Sigmoid colon (tissue), 7 donors: Measurements from ENCODE around the gene KRTAP4-6. TPM values are rescaled to one million over a fixed set of nuclear protein-coding genes. Genes with fewer than 3 reads are reported as not detected.
"Not testable (repeated sequence)": the region's sequence is repeated elsewhere in the genome, so short reads cannot be mapped to it uniquely, and the experiment has no call there.

Source experiments
- DNase-seq: peaks from one replicate; pipeline ENCODE4 v3.0.0-alpha.2; 2019
- H3K27ac ChIP-seq, 4 donors: fragments of 200-600 bp; sonication (generic); one replicate each; pipeline ENCODE4 v1.5.1; 2016 to 2019; ENCODE audit warnings: mild to moderate bottlenecking in 1 of 4
- H3K27me3 ChIP-seq, 3 donors: fragments of 200-600 bp; sonication (generic); one replicate each; pipeline ENCODE4 v1.5.1; 2019; ENCODE audit warnings: mild to moderate bottlenecking in 1 of 3
- H3K36me3 ChIP-seq, 4 donors: fragments of 200-600 bp; sonication (generic); one replicate each; pipeline ENCODE4 v1.5.1; 2016 to 2019
- H3K4me1 ChIP-seq, 4 donors: fragments of 200-600 bp; sonication (generic); one replicate each; pipeline ENCODE4 v1.5.1; 2017 to 2019
- H3K4me3 ChIP-seq, 4 donors: fragments of 200-600 bp; sonication (generic); one replicate each; pipeline ENCODE4 v1.5.1; 2017 to 2019; ENCODE audit warnings: mild to moderate bottlenecking in 2 of 4, moderate library complexity in 1 of 4
- H3K9me3 ChIP-seq, 4 donors: fragments of 200-600 bp in 3 of 4; sonication (generic) in 3 of 4; one replicate each; pipeline versions ENCODE4 v1.5.1 to v1.6.1; 2013 to 2019
- EP300 ChIP-seq, 4 donors: sonication (generic); formaldehyde crosslinking; IDR thresholded peaks; one replicate each; pipeline ENCODE4 v1.6.1; 2017; ENCODE audit warnings: antibody characterized with exemption in 4 of 4
- POLR2A ChIP-seq, 2 donors: fragments of 450-650 bp; IDR thresholded peaks; one replicate each; pipeline ENCODE4 v1.6.1; 2016; ENCODE audit warnings: antibody characterized with exemption in 2 of 2, mild to moderate bottlenecking in 2 of 2, moderate library complexity in 2 of 2
- POLR2AphosphoS5 ChIP-seq, 4 donors: sonication (generic); formaldehyde crosslinking; IDR thresholded peaks; one replicate each; pipeline ENCODE4 v1.6.1; 2017; ENCODE audit warnings: antibody characterized with exemption in 4 of 4
- WGBS, 2 donors: extraction: QIAGEN DNeasy Blood & Tissue Kit; methylation state at CpG; one replicate each; pipeline ENCODE4 v1.1.7; 2013; 5-methylcytosine and 5-hydroxymethylcytosine counted together
- intact Hi-C: fragments of 100-400 bp; cut with DNase I; formaldehyde crosslinking; loops from one replicate; pipeline ENCODE4 v1.15.1; 2023
- polyA plus RNA-seq, 3 donors: library from polyadenylated mRNA; stranded (reverse); fragments of 200-250 nt; gene quantifications; one replicate each; pipeline ENCODE4 v1.2.3, GENCODE V29; 2013
- total RNA-seq, 4 donors: library from RNA; depleted of rRNA; stranded (reverse); fragments of >200 nt; gene quantifications; one replicate each; pipeline ENCODE4 v1.1.0, GENCODE V29; 2016
- TF ChIP-seq, protein P1 (sequence below), 4 experiments: fragments of 450-650 bp in 3 of 4; fragments of 200-600 bp in 1 of 4; IDR thresholded peaks; one replicate each; pipeline ENCODE4 v1.5.1; 2016 to 2019; ENCODE audit warnings: antibody characterized with exemption in 4 of 4, mild to moderate bottlenecking in 3 of 4, moderate library complexity in 2 of 4
- donor health status: healthy with polysubstance abuse.
- donor health status: Bipolar disorder and iron deficiency.
- donor health status: healthy.

Gene KRTAP4-6
- total and polyA plus RNA-seq, 7 donors, result not detected

DNA sequence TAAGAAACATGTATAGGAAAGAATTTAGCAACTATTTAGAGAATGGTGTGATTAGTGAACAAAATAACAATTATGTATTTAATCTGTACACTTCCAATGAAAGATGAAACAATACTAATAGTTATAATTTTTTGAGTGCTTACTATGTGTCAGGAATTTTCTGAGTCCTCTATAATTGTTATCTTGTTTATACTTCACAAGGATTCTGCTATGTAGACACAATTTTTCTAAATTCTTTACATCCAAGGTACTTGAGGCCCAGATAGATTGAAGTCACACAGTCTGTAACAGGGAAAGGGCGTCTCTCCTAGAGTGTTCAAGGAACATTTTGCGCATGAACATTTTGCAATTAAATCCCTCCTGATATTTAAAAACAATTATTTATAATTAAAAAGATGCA, 15.3 kb downstream of the KRTAP4-6 start:
- TF ChIP-seq POLR2A (IDR thresholded peaks at IDR 0.05) (no peak), EP300 (IDR thresholded peaks at IDR 0.05) (no peak), POLR2AphosphoS5 (IDR thresholded peaks at IDR 0.05) (no peak)
- TF ChIP-seq, protein P1, sequence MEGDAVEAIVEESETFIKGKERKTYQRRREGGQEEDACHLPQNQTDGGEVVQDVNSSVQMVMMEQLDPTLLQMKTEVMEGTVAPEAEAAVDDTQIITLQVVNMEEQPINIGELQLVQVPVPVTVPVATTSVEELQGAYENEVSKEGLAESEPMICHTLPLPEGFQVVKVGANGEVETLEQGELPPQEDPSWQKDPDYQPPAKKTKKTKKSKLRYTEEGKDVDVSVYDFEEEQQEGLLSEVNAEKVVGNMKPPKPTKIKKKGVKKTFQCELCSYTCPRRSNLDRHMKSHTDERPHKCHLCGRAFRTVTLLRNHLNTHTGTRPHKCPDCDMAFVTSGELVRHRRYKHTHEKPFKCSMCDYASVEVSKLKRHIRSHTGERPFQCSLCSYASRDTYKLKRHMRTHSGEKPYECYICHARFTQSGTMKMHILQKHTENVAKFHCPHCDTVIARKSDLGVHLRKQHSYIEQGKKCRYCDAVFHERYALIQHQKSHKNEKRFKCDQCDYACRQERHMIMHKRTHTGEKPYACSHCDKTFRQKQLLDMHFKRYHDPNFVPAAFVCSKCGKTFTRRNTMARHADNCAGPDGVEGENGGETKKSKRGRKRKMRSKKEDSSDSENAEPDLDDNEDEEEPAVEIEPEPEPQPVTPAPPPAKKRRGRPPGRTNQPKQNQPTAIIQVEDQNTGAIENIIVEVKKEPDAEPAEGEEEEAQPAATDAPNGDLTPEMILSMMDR (IDR thresholded peaks at IDR 0.05), result no peak
- no peak overlapping the region for H3K27ac ChIP-seq
- WGBS, 2 donors, result 96% methylated on average over 2 of the region's 2 CpGs
- H3K9me3 ChIP-seq, result no peaks in the 10 kb centered on the region
- DNase-seq, result no peak
- no peaks in the 10 kb centered on the region for H3K4me1 ChIP-seq
- peaks cover 0 to 8% (median 0%) of the 10 kb centered on the region in 3 donors for H3K27me3 ChIP-seq
- no peaks in the 10 kb centered on the region for H3K36me3 ChIP-seq
- H3K4me3 ChIP-seq, result no peak overlapping the region
- intact Hi-C loops, result no loop called here

DNA sequence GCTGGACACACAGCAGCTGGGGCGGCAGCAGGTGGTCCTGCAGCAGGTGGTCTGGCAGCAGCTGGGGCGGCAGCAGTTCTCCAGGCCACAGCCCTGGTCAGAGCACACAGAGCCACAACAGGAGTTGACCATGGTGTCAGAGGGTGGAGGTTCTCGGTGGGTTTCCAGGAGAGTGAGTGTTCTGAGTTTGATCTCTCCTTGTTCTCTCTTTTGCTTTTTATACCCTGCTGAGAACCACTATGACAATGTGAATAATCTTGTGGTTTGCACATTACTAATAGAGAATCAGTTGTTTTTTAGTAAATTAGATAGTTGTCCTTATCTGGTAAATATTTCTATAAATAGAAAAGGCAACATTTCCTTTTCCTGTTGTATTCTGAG, 16.4 kb downstream of the KRTAP4-6 start, which contains the start of gene KRTAP4-12:
TSS of gene KRTAP4-12 (minus strand) at position 192 of the 381 bp plus-strand sequence. CDS start at position 132, 60 bp downstream.
- DNase-seq, intact Hi-C loops, H3K4me3 ChIP-seq, H3K9me3 ChIP-seq, H3K36me3 ChIP-seq, H3K27me3 ChIP-seq, H3K27ac ChIP-seq, H3K4me1 ChIP-seq: not testable (repeated sequence)
- WGBS, 2 donors, result 72 to 82% methylated on average over 3 of the region's 3 CpGs

DNA sequence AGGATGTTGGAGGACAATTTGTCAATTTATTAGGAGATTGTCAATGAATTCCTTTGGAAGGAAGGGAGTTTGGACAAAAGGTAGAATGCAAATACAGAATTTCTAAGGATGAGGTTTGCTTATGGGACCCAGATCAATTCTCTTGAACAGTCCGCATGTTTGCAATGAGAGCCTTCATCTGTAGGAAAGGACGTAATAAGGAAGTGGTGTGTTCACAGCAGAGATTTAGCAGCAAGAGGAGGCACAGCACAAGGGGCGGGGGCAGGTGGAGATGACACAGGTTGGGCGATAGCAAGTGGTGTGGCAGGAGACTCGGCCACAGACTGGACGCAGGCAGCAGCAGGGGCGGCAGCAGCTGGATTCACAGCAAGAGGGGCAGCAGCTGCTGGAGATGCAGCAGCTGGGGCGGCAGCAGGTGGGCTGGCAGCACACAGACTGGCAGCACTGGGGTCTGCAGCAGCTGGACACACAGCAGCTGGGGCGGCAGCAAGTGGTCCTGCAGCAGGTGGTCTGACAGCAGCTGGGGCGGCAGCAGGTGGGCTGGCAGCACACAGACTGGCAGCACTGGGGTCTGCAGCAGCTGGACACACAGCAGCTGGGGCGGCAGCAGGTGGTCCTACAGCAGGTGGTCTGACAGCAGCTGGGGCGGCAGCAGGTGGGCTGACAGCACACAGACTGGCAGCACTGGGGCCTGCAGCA, 16.9 kb downstream of the KRTAP4-6 start:
- H3K27ac ChIP-seq, H3K4me3 ChIP-seq, intact Hi-C loops, H3K27me3 ChIP-seq, DNase-seq, H3K36me3 ChIP-seq, H3K9me3 ChIP-seq, H3K4me1 ChIP-seq: not testable (repeated sequence)
- WGBS, 2 donors, result 76 to 77% methylated on average over 12 of the region's 12 CpGs

DNA sequence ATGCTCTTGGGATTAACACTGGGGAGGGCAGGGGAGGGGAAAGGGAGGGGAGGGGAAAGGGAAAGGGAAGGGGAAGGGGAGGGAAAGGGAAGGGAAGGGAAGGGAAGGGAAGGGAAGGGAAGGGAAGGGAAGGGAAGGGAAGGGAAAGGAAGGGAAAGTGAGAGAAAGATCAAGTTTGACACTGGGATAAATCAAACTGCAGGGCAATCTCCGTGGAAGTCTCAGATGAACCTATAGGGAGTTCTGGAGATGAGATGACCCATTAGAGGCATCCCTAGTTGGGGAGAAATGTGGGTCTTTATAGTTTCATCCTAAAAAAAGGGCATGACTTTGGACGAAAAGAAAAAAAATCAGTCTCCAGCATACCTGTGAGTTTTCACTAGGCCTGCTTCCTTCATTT, 18.6 kb downstream of the KRTAP4-6 start:
- no peak for DNase-seq
- no peaks in the 10 kb centered on the region for H3K9me3 ChIP-seq
- H3K27me3 ChIP-seq, result peaks cover 0 to 8% (median 0%) of the 10 kb centered on the region in 3 donors
- 91 to 96% methylated on average over 2 of the region's 2 CpGs for WGBS, 2 donors
- H3K4me3 ChIP-seq, result no peak overlapping the region
- H3K4me1 ChIP-seq, result no peaks in the 10 kb centered on the region
- H3K27ac ChIP-seq, result no peak overlapping the region
- no peak for TF ChIP-seq POLR2A (IDR thresholded peaks at IDR 0.05)
- no peak for TF ChIP-seq EP300 (IDR thresholded peaks at IDR 0.05)
- TF ChIP-seq POLR2AphosphoS5 (IDR thresholded peaks at IDR 0.05), result no peak
- TF ChIP-seq, protein P1 (IDR thresholded peaks at IDR 0.05), result no peak
- intact Hi-C loops, result no loop called here
- no peaks in the 10 kb centered on the region for H3K36me3 ChIP-seq

DNA sequence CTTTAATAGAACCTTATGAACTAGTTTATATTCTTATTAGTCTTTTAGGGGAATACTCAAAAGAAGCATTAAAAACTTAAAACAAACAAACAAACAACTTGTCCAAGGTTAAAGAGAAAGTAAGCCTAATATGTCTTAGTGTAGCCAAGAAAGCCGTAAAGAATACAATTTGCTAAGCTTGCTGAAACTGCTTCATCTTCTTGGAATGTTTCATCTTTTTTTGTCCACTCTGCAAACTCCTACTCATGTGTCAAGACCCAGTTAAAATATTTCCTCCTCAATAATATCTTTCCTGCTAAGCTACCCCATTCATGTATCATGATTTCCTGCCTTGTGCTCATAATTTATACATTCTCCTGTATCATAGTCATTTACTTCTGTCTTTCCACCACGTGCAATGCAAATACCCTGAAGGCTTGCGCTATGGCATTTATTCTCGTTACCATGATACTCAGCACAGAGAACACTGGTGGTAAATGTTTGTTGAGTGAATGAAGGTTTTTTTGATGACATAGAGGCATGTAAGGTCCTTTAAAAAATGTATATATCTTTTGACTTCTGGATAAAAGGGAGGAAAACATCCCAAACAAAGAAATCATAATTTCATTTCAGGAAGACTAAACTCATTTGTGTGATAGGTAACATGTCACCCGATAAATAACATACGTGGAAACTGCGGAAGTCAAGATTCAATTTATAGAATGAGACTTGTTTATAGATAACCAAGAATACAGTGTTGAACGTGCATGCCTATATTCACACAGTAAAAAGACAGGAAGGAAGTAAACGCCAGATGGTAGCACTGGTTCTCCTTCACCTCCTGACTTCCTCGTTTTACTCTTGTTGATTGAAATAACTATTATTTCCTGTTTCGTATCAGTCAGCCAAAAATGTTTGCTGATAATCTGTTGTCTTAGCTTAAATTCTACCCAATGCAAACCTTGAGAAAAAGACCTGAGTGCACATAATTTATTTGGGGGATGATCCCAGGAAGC, 20.4 kb downstream of the KRTAP4-6 start:
- DNase-seq, H3K4me3 ChIP-seq, H3K9me3 ChIP-seq, H3K4me1 ChIP-seq, H3K27ac ChIP-seq, H3K36me3 ChIP-seq, intact Hi-C loops, H3K27me3 ChIP-seq: not testable (repeated sequence)
- 42 to 68% methylated on average over 11 of the region's 11 CpGs for WGBS, 2 donors

DNA sequence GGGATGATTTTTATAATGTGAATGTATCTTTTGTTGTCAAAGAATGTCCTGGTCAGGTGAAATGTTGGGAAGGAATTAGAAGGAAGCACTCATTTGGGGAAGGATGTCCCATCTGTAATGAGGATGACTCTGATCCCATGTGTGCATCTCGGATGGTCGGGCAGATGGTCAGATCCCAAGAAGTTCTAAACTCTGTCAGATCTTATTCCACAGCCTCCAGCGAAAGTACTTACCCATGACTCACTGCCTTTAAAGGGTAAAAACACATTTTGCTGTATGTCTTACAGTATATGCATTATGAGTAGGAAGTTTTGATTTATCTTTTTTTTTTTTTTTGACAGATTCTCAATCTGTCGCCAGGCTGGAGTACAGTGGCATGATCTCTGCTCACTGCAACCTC, 21.6 kb downstream of the KRTAP4-6 start:
- TF ChIP-seq, protein P1 (IDR thresholded peaks at IDR 0.05), result no peak
- no peak for TF ChIP-seq POLR2A (IDR thresholded peaks at IDR 0.05)
- no peak for TF ChIP-seq POLR2AphosphoS5 (IDR thresholded peaks at IDR 0.05)
- TF ChIP-seq EP300 (IDR thresholded peaks at IDR 0.05), result no peak
- intact Hi-C loops, result no loop called here
- Histone ChIP-seq H3K4me3 (no peak overlapping the region), H3K27ac (no peak overlapping the region), H3K9me3 (no peaks in the 10 kb centered on the region), H3K36me3 (no peaks in the 10 kb centered on the region), H3K4me1 (no peaks in the 10 kb centered on the region), H3K27me3 (peaks cover 0 to 8% (median 0%) of the 10 kb centered on the region in 3 donors)
- DNase-seq, result no peak
- 92 to 93% methylated on average over 4 of the region's 4 CpGs for WGBS, 2 donors

DNA sequence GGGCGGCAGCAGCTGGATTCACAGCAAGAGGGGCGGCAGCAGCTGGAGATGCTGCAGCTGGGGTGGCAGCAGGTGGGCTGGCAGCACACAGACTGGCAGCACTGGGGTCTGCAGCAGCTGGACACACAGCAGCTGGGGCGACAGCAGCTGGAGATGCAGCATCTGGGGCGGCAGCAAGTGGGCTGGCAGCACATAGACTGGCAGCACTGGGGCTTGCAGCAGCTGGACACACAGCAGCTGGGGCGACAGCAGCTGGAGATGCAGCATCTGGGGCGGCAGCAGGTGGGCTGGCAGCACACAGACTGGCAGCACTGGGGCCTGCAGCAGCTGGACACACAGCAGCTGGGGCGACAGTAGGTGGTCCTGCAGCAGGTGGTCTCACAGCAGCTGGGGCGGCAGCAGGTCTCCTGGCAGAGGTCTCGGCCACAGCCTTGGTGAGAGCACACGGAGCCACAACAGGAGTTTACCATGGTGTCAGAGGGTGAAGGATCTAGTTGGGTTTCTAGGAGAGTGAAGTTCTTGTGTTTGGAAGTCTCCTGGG, 22.4 kb downstream of the KRTAP4-6 start, which contains the start of gene KRTAP4-11:
TSS of gene KRTAP4-11 (minus strand) at position 528 of the 541 bp plus-strand sequence. CDS start at position 470, 58 bp downstream.
- H3K4me3 ChIP-seq, H3K9me3 ChIP-seq, DNase-seq, intact Hi-C loops, H3K27ac ChIP-seq, H3K4me1 ChIP-seq, H3K36me3 ChIP-seq, H3K27me3 ChIP-seq: not testable (repeated sequence)
- 83 to 86% methylated on average over 10 of the region's 10 CpGs for WGBS, 2 donors
